HG03066 (cell line): ENCODE results near the gene SLC25A17.
"Not testable (repeated sequence)": the region's sequence is repeated elsewhere in the genome, so short reads cannot be mapped to it uniquely, and the experiment has no call there.

ENCODE experiments used
- ATAC-seq: cut with Tn5 transposase; IDR thresholded peaks from one replicate; pipeline ENCODE4 v1.9.1; 2021; ENCODE audit warnings: low read depth; ENCODE audit not compliant: unreplicated experiment

Gene SLC25A17

DNA sequence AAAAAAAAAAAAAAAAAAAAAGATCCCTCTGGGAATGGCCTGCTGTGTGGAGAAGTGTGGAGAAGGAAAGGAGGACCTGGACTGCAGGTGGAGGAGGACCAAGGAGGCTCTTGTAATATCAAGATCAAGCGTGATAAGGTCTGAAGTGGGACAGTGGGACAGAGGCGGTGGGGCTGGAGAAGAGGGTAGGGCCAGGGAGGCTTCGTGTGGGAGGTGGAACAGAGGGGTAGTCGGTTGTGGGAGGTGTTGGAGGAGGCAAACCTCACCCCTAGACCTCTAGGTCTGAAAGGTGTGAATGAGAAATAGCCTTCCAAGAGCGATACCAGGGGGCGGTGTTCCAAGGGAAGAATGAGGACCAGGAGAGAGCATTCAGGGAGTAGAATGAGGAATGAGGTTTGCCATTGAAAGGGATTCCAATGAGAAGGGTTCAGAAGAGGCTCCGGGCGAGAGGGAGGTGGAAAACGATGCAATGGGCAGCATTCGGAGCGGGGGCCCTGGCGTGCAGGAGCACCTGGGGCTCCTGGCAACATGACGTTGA lies 95.7 kb downstream of the SLC25A17 start:
- ATAC-seq = no peak

DNA sequence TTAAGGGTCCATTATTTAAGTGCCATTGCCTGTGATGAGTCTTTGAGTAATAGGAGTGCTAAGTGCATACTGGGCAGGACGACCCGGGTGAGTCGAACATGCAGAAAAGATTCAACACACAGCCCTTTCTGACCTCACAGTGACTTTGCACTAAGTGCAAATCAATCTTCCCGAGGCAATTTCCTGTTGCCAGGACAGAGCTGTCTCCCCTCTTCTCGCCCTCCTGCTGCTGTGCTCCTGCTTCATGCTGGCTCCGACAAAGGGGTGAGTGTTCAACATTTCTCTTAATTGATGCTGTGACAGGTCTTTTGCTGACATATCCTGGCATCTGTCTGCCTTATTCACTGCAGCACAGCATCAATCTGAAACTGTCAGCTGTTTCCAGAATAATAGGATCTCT lies 97.9 kb downstream of the SLC25A17 start:
- no peak for ATAC-seq

DNA sequence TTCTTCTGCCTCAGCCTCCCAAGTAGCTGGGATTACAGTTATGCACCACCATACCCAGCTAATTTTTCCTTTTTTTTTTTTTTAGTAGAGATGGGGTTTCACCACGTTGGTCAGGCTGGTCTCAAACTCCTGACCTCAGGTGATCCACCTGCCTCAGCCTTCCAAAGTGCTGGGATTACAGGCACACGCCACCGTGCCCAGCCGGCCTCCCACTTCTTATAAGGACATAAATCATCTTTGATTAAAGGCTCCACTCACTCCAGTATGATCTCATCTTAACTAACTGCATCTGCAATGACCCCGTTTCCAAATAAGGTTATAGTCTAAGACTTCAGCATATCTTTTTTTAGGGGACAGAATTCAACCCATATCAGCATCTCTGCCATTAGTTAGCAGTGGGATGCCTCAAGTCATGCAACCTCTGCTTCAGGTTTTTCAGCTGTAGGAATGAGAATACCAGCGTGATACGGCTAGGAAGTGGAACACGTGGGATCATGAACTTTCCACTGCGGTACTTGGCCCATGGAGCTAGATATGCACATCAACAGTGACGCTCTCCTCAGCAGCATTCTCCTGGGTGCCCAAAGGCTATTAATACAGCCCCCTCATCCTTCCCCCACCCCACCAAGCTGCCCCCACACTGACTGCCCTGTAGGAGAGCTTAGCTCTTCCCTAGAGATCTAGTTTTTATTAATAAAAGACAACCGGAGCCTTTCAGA lies 98.4 kb downstream of the SLC25A17 start:
- no peak for ATAC-seq

DNA sequence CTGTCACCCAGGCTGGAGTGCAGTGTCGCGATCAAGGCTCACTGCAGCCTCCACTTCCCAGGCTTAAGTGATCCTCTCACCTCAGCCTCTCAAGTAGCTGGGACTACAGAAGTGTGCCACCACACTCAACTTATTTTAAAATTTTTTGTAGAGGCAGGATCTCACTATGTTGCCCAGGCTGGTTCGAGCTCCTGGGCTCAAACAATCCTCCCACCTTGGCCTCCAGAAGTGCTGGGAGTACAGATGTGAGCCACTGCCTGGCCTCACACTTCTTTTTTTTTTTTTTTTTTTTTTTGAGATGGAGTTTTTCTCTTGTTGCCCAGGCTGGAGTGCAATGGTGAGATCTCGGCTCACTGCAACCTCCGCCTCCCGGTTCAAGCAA lies 99.0 kb downstream of the SLC25A17 start:
- not testable (repeated sequence) for ATAC-seq
